GM19043 (cell line): Measurements from ENCODE around the gene SRP54.
"Not testable (repeated sequence)": the region's sequence is repeated elsewhere in the genome, so short reads cannot be mapped to it uniquely, and the experiment has no call there.

ENCODE experiments used
- ATAC-seq: cut with Tn5 transposase; IDR thresholded peaks from one replicate; pipeline ENCODE4 v1.9.1; 2021; ENCODE audit warnings: low read depth; ENCODE audit not compliant: unreplicated experiment

The SRP54 gene

GRCh38 chr14:34982421-34983147 lies at the start of gene SRP54:
Gene SRP54 (plus strand): TSS chr14:34982992. CDS start chr14:34996710, 13,718 bp downstream.
- ATAC-seq, result peak; percentile 80

GRCh38 chr14:34933301-34933700 lies 49.5 kb upstream of the SRP54 start:
- ATAC-seq, result no peak

- ATAC-seq, result no peak
Observed at GRCh38 chr14:34935488-34935887, 47.3 kb upstream of the SRP54 start.

GRCh38 chr14:34937442-34937841 lies 45.4 kb upstream of the SRP54 start:
- no peak for ATAC-seq

GRCh38 chr14:34937876-34938275 lies 44.9 kb upstream of the SRP54 start:
- no peak for ATAC-seq

- ATAC-seq, result no peak
Observed at GRCh38 chr14:34943506-34943905, 39.3 kb upstream of the SRP54 start.

- ATAC-seq, result no peak
Observed at GRCh38 chr14:34944744-34945143, 38.0 kb upstream of the SRP54 start.

GRCh38 chr14:34946699-34947098 lies 36.1 kb upstream of the SRP54 start:
- ATAC-seq, result no peak

GRCh38 chr14:34951286-34951685 lies 31.5 kb upstream of the SRP54 start:
- no peak for ATAC-seq

GRCh38 chr14:34956931-34957330 lies 25.9 kb upstream of the SRP54 start:
- no peak for ATAC-seq

- ATAC-seq, result no peak
Observed at GRCh38 chr14:34957771-34958286, 25.0 kb upstream of the SRP54 start.

- not testable (repeated sequence) for ATAC-seq
Observed at GRCh38 chr14:34962106-34962505, 20.7 kb upstream of the SRP54 start.

- ATAC-seq, result no peak
Observed at GRCh38 chr14:34964977-34965764, 17.6 kb upstream of the SRP54 start.

- no peak for ATAC-seq
Observed at GRCh38 chr14:34965912-34966311, 16.9 kb upstream of the SRP54 start.

- peak; percentile 91 for ATAC-seq
Observed at GRCh38 chr14:34966413-34966812, 16.4 kb upstream of the SRP54 start.

- no peak for ATAC-seq
Observed at GRCh38 chr14:34970665-34971064, 12.1 kb upstream of the SRP54 start.

- ATAC-seq, result no peak
Observed at GRCh38 chr14:34971381-34971780, 11.4 kb upstream of the SRP54 start.

GRCh38 chr14:34971801-34972200 lies 11.0 kb upstream of the SRP54 start:
- ATAC-seq, result no peak

GRCh38 chr14:34978444-34978843 lies 4.3 kb upstream of the SRP54 start:
- no peak for ATAC-seq

- ATAC-seq, result no peak
Observed at GRCh38 chr14:34980337-34980900, 2.4 kb upstream of the SRP54 start.

GRCh38 chr14:34981743-34982420 lies 910 bp upstream of the SRP54 start:
- ATAC-seq, result peak; percentile 14
